Body of pancreas (tissue), 4 donors: ENCODE results near the gene ENOSF1.

Experiments used
- CTCF ChIP-seq, 7 experiments: fragments of 450-650 bp in 4 of 7; fragments of 200-600 bp in 3 of 7; sonication (generic) in 3 of 7; IDR thresholded peaks; one replicate each; pipeline ENCODE4 v1.5.1; 2016 to 2019; ENCODE audit warnings: antibody characterized with exemption in 7 of 7
- POLR2A ChIP-seq, 3 donors: fragments of 450-650 bp; IDR thresholded peaks; one replicate each; pipeline ENCODE4 v1.6.1; 2016; ENCODE audit warnings: antibody characterized with exemption in 3 of 3, mild to moderate bottlenecking in 2 of 3

GRCh38 chr18:706405-706804, 6.0 kb downstream of the ENOSF1 start:
- TF ChIP-seq CTCF (IDR thresholded peaks at IDR 0.05) = no peak
- no peak for TF ChIP-seq POLR2A (IDR thresholded peaks at IDR 0.05)
